Common myeloid progenitor, CD34-positive (primary cell): Measurements from ENCODE around the gene OSBPL9.

Experiments
- CTCF ChIA-PET: fragments of 350-600 bp; sonication (Branson Sonifier 250); formaldehyde crosslinking; loops from one replicate; lab custom pipeline; 2021; ENCODE audit warnings: antibody characterized with exemption; lab: Charles Lee
- POLR2A ChIA-PET: fragments of 350-600 bp; sonication (Branson Sonifier 250); formaldehyde crosslinking; loops from one replicate; lab custom pipeline; 2021; ENCODE audit warnings: antibody characterized with exemption; lab: Charles Lee
- DNase-seq, 3 donors: peaks; one replicate each; pipeline versions ENCODE4 v3.0.0 to v3.0.0-alpha.2; 2013
- H3K27ac ChIP-seq, 2 experiments: 1 replicate in 1 of 2; 2 replicates in 1 of 2; pipeline ENCODE4 v1.7.0; 2013; ENCODE audit warnings: inconsistent platforms in 2 of 2, low read length in 2 of 2, mild to moderate bottlenecking in 2 of 2, low read depth in 1 of 2, moderate library complexity in 1 of 2; ENCODE audit not compliant: severe bottlenecking in 2 of 2, insufficient read depth in 1 of 2, poor library complexity in 1 of 2
- H3K27me3 ChIP-seq, 5 experiments: replicated peaks in 2 of 5; 1 replicate in 3 of 5; 2 replicates in 2 of 5; pipeline versions ENCODE4 v1.6.1 to v1.7.0; 2013; ENCODE audit warnings: low read length in 4 of 5, mild to moderate bottlenecking in 2 of 5, moderate library complexity in 2 of 5, inconsistent platforms in 1 of 5; ENCODE audit not compliant: insufficient read depth in 5 of 5, control insufficient read depth in 4 of 5
- H3K36me3 ChIP-seq, 4 experiments: 1 replicate in 2 of 4; 2 replicates in 2 of 4; pipeline versions ENCODE4 v1.6.1 to v1.7.0; 2013; ENCODE audit warnings: low read length in 3 of 4, control low read depth in 1 of 4, mild to moderate bottlenecking in 1 of 4; ENCODE audit not compliant: control insufficient read depth in 4 of 4, insufficient read depth in 4 of 4
- H3K4me1 ChIP-seq, 4 experiments: 1 replicate in 3 of 4; 2 replicates in 1 of 4; pipeline versions ENCODE4 v1.6.1 to v1.7.1; 2013; ENCODE audit warnings: low read length in 3 of 4, mild to moderate bottlenecking in 3 of 4, control low read depth in 1 of 4, inconsistent platforms in 1 of 4, moderate library complexity in 1 of 4; ENCODE audit not compliant: control insufficient read depth in 4 of 4, insufficient read depth in 4 of 4; ENCODE audit errors: control extremely low read depth in 1 of 4
- H3K4me3 ChIP-seq, 7 experiments: 1 replicate in 4 of 7; 2 replicates in 3 of 7; pipeline versions ENCODE4 v1.5.1 to v1.7.0; 2013; ENCODE audit warnings: mild to moderate bottlenecking in 7 of 7, low read length in 6 of 7, moderate library complexity in 6 of 7, inconsistent platforms in 2 of 7, low read depth in 2 of 7, control low read depth in 1 of 7; ENCODE audit not compliant: insufficient read depth in 4 of 7, control insufficient read depth in 1 of 7; ENCODE audit errors: extremely low read depth in 1 of 7
- H3K9me3 ChIP-seq, 5 experiments: 1 replicate in 4 of 5; 2 replicates in 1 of 5; pipeline versions ENCODE4 v1.6.1 to v1.7.1; 2013; ENCODE audit warnings: low read length in 4 of 5, mild to moderate bottlenecking in 2 of 5, inconsistent platforms in 1 of 5, low read depth in 1 of 5, moderate library complexity in 1 of 5; ENCODE audit not compliant: control insufficient read depth in 4 of 5, insufficient read depth in 2 of 5; ENCODE audit errors: control extremely low read depth in 1 of 5
- WGBS: methylation state at CpG from one replicate; pipeline ENCODE4 v1.1.5; 2013; ENCODE audit not compliant: insufficient coverage; 5-methylcytosine and 5-hydroxymethylcytosine counted together

Gene OSBPL9

DNA sequence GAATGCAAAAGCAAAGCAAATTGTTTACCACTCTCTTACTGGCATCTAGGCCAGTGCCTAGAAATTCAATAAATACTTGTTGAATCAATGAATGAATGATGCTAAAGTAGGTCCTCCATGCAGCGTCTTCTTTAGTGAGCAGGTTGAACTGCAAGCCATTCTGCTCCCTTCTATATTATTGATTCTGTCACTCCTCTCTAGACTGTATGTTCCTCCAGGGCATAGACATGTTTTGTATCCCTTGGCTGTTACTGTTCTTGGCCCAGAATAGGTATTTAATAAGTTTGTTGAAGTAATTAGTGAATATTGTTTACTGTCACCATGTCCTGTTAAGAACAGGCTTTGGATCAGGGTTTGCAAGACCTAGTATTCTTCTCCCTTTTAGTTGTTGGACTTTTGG lies 43.7 kb downstream of the OSBPL9 start:
- Histone ChIP-seq H3K27ac (no peak overlapping the region), H3K4me1 (no peaks in the 10 kb centered on the region), H3K27me3 (no peaks in the 10 kb centered on the region), H3K36me3 (peaks cover 0 to 6% (median 3%) of the 10 kb centered on the region in 4 experiments), H3K4me3 (no peak overlapping the region), H3K9me3 (no peaks in the 10 kb centered on the region)
- CTCF ChIA-PET, result interaction anchor here (1.6 kb wide), 1 partner anchor 12 kb away, joined by 5 read pairs; no protein-coding TSS in a partner anchor
- WGBS, result 100% methylated on average over 1 of the region's 1 CpG
- POLR2A ChIA-PET, result no interaction called here
- DNase-seq, result no peak

- Histone ChIP-seq H3K27ac (no peak overlapping the region), H3K36me3 (peaks cover 0 to 6% (median under 1%) of the 10 kb centered on the region in 4 experiments), H3K4me1 (no peaks in the 10 kb centered on the region), H3K4me3 (no peak overlapping the region), H3K27me3 (no peaks in the 10 kb centered on the region), H3K9me3 (no peaks in the 10 kb centered on the region)
- ChIA-PET POLR2A (no interaction called here), CTCF (interaction anchor here (1.6 kb wide), 1 partner anchor 13 kb away, joined by 5 read pairs; no protein-coding TSS in a partner anchor)
- 100% methylated on average over 3 of the region's 3 CpGs for WGBS
- no peak for DNase-seq
Measured at GRCh38 chr1:51661081-51661518, 44.2 kb downstream of the OSBPL9 start.

GRCh38 chr1:51663105-51663504 lies 46.2 kb downstream of the OSBPL9 start:
- WGBS, result no CpG with 5 or more reads among the region's 1 CpG
- ChIA-PET POLR2A (no interaction called here), CTCF (no interaction called here)
- no peaks in the 10 kb centered on the region for H3K27me3 ChIP-seq
- peaks cover 0 to 9% (median 0%) of the 10 kb centered on the region in 4 experiments for H3K4me1 ChIP-seq
- H3K4me3 ChIP-seq, result no peak overlapping the region
- H3K9me3 ChIP-seq, result no peaks in the 10 kb centered on the region
- H3K36me3 ChIP-seq, result peaks cover 0 to 3% (median 0%) of the 10 kb centered on the region in 4 experiments
- H3K27ac ChIP-seq, result no peak overlapping the region
- DNase-seq, result no peak

DNA sequence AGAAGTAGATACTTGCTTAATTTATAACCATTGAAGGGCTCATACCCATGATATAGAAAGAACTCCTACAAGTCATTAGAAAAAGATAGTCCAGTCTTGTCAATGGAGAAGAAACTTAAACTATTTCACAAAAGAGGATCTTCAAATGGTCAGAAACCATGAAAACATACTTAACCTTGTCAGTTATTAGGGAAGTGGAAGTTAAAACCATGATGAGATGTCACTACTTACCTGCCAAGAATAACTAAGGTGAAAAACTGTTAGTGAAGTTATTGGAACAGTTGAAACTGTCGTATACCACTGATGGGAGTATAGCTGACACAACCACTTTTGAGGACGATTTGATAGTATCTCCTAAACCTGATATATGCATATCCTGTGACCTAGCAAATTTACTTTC lies 46.8 kb downstream of the OSBPL9 start:
- ChIA-PET CTCF (no interaction called here), POLR2A (interaction anchor here (0.8 kb wide), 1 partner anchor 10 kb away, joined by 5 read pairs; no protein-coding TSS in a partner anchor)
- Histone ChIP-seq H3K9me3 (no peaks in the 10 kb centered on the region), H3K27me3 (no peaks in the 10 kb centered on the region), H3K36me3 (peaks cover 0 to 3% (median 0%) of the 10 kb centered on the region in 4 experiments), H3K4me3 (no peak overlapping the region), H3K27ac (no peak overlapping the region), H3K4me1 (peaks cover 0 to 9% (median 0%) of the 10 kb centered on the region in 4 experiments)
- peak in 1 of 3 donors; percentile 6 for DNase-seq
- no CpG with 5 or more reads among the region's 2 CpGs for WGBS

- H3K9me3 ChIP-seq, result no peaks in the 10 kb centered on the region
- DNase-seq, result peak; percentile 60 to 82 (median 63)
- peaks cover 0 to 4% (median 1%) of the 10 kb centered on the region in 4 experiments for H3K36me3 ChIP-seq
- H3K4me3 ChIP-seq, result no peak overlapping the region
- 86% methylated on average over 5 of the region's 6 CpGs for WGBS
- CTCF ChIA-PET, result interaction anchor here (1.2 kb wide), 1 partner anchor 24 kb away, joined by 3 read pairs; no protein-coding TSS in a partner anchor
- no peak overlapping the region for H3K27ac ChIP-seq
- no peaks in the 10 kb centered on the region for H3K27me3 ChIP-seq
- H3K4me1 ChIP-seq, result peaks cover 0 to 9% (median 0%) of the 10 kb centered on the region in 4 experiments
- POLR2A ChIA-PET, result interaction anchor here (0.8 kb wide), 1 partner anchor 9 kb away, joined by 5 read pairs; no protein-coding TSS in a partner anchor
Measured at GRCh38 chr1:51664421-51665240, 47.7 kb downstream of the OSBPL9 start.

- WGBS, result 24% methylated on average over 1 of the region's 2 CpGs
- H3K4me3 ChIP-seq, result no peak overlapping the region
- peaks cover 0 to 9% (median 0%) of the 10 kb centered on the region in 4 experiments for H3K4me1 ChIP-seq
- POLR2A ChIA-PET, result no interaction called here
- H3K9me3 ChIP-seq, result no peaks in the 10 kb centered on the region
- H3K27me3 ChIP-seq, result no peaks in the 10 kb centered on the region
- CTCF ChIA-PET, result interaction anchor here (1.1 to 1.7 kb wide), 3 partner anchors 19 to 64 kb away, joined by 4 to 9 read pairs (median 6); no protein-coding TSS in a partner anchor
- peak; percentile 80 to 87 (median 82) for DNase-seq
- no peak overlapping the region for H3K27ac ChIP-seq
- peaks cover 0 to 4% (median 1%) of the 10 kb centered on the region in 4 experiments for H3K36me3 ChIP-seq
Measured at GRCh38 chr1:51666478-51666877, 49.6 kb downstream of the OSBPL9 start.

GRCh38 chr1:51667561-51667960 lies 50.7 kb downstream of the OSBPL9 start:
- H3K27ac ChIP-seq, result no peak overlapping the region
- DNase-seq, result no peak
- peaks cover 0 to 4% (median 1%) of the 10 kb centered on the region in 4 experiments for H3K36me3 ChIP-seq
- ChIA-PET POLR2A (no interaction called here), CTCF (interaction anchor here (0.7 to 1.7 kb wide), 3 partner anchors 20 to 148 kb away, joined by 3 to 9 read pairs (median 5); partner anchors contain the start of gene EPS15)
- 100% methylated on average over 1 of the region's 2 CpGs for WGBS
- no peak overlapping the region for H3K4me3 ChIP-seq
- peaks cover 0 to 9% (median 0%) of the 10 kb centered on the region in 4 experiments for H3K4me1 ChIP-seq
- H3K27me3 ChIP-seq, result no peaks in the 10 kb centered on the region
- H3K9me3 ChIP-seq, result no peaks in the 10 kb centered on the region
